ENCODE data around the gene TBX21.

- no peak for TF ChIP-seq CEBPB (IDR thresholded peaks at IDR 0.05)
- no peak for TF ChIP-seq NFIC (IDR thresholded peaks at IDR 0.05)
- TF ChIP-seq RAD21 (IDR thresholded peaks at IDR 0.05; ENCODE audit: low read depth), result peak; percentile 37; the same call in 1 of the 2 replicates
- no peak for TF ChIP-seq MAX (IDR thresholded peaks at IDR 0.05)
- no peak for TF ChIP-seq EP300 (IDR thresholded peaks at IDR 0.05; ENCODE audit: borderline replicate concordance)
- no peak for TF ChIP-seq FOXM1 (IDR thresholded peaks at IDR 0.05; ENCODE audit: borderline replicate concordance, low read depth)
- TF ChIP-seq EGR1 (IDR thresholded peaks at IDR 0.05), result no peak
- no peak for TF ChIP-seq TEAD4 (IDR thresholded peaks at IDR 0.05)
- no peak for TF ChIP-seq USF1 (IDR thresholded peaks at IDR 0.05)
- no peak for TF ChIP-seq TAF1 (IDR thresholded peaks at IDR 0.05; ENCODE audit: low read depth)
- no peak for TF ChIP-seq YY1 (IDR thresholded peaks at IDR 0.05; ENCODE audit: low read depth)
- no peak for TF ChIP-seq CREB1 (IDR thresholded peaks at IDR 0.05; ENCODE audit: low read depth)
- no peak for TF ChIP-seq REST (IDR thresholded peaks at IDR 0.05; ENCODE audit: low read depth)
- TF ChIP-seq TCF12 (IDR thresholded peaks at IDR 0.05; ENCODE audit: low read depth), result no peak
Measured at GRCh38 chr17:47742319-47743181, 9.5 kb downstream of the TBX21 start.
